ENCODE results near the gene MAN2B1. TPM values are rescaled to one million over a fixed set of nuclear protein-coding genes. Genes with fewer than 3 reads are reported as not detected.

Gene MAN2B1
- total and polyA plus RNA-seq, 2 of the 13 experiments (the other 11 are each of a cell fraction or from before 2014, with no cell fraction given), result 23.6 to 23.8 TPM

DNA sequence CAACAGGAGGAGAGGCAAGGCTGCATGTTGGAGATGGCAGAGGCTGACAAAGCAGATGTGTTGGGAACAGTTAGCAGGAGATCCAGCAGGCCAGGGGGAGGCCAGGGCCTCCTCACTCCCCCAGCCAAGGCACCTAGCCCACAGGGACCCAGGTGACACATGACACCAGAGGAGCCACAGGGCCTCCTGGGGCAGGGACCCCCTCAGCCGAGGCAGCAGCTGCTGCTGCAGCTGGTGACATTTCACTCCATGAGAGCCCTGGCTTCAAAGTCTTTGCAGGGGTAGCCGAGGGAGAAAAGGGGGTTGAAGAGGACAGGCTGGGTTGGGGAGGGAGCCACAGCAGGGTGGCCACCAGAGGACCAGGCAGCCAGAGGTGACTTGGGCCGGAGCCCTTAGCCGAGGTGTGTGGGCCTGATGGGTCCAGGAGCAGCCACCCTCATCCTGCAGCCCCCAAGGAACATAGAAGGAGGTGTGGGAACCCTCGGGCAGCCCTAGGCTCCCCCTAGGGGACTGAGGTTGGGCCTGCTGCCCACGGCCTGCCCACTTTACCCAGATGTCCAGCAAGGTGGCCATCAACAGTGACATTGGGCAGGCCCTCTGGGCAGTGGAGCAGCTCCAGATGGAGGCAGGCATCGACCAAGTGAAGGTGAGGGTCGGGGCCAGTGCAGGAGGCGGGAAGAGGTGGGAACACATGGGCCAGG, 21.1 kb upstream of the MAN2B1 start, which contains the start of gene GNG14:
TSS of gene GNG14 (plus strand) at position 503 of the 701 bp plus-strand sequence. CDS start at position 554, 51 bp downstream.
- FAIRE-seq (no peak), DNase-seq (ENCODE audit: low spot score) (no peak), ATAC-seq (no peak; the same call in 1 of the 3 replicates)
- no TSS peak for BruUV-seq (replicated peaks)
- intact Hi-C loops (cut with micrococcal nuclease; ENCODE audit: unreplicated experiment) (no loop called here), in situ Hi-C loops (cut with HindIII; ENCODE audit: extremely low pct_ligation_motif_present, low pct_unique_long_range_greater_than_20kb) (no loop called here)
- no peak within 1 kb of the TSS for H3K27ac ChIP-seq (ENCODE audit: extremely low read length, insufficient read depth, low read length)
- H3K79me2 ChIP-seq (ENCODE audit: insufficient read depth, low read length), result no peaks in the 10 kb centered on the region
- H3K4me1 ChIP-seq (ENCODE audit: insufficient read depth, low read length), result no peaks in the 10 kb centered on the region
- H3K4me2 ChIP-seq (ENCODE audit: low read depth, low read length), result no peak within 1 kb of the TSS
- 90% methylated on average over 4 of the region's 9 CpGs for WGBS (ENCODE audit: low lambda C conversion rate)
- no peak within 1 kb of the TSS for H3K9ac ChIP-seq (ENCODE audit: insufficient read depth, low read depth, low read length)
- POLR2A ChIA-PET, result no interaction called here
- no peaks in the 10 kb centered on the region; a peak in 1 of 5 replicates for H3K36me3 ChIP-seq (replicated peaks in 1 of 2; ENCODE audit: control insufficient read depth in 1 of 2, insufficient read depth in 2 of 2, low read length in 2 of 2)
- H3K9me3 ChIP-seq (ENCODE audit: low read length), result no peaks in the 10 kb centered on the region
- H3K27me3 ChIP-seq (ENCODE audit: control insufficient read depth in 1 of 2, insufficient read depth in 2 of 2, low read length in 2 of 2), result no peaks in the 10 kb centered on the region
- CTCF ChIA-PET (ENCODE audit: low intra/inter-chr PET ratio, low total read pairs), result no interaction called here
- no peak within 1 kb of the TSS for H2AFZ ChIP-seq (ENCODE audit: low read length)
- no peaks in the 10 kb centered on the region for H4K20me1 ChIP-seq (ENCODE audit: insufficient read depth, low read length)
- TF ChIP-seq AGO2 (optimal IDR thresholded peaks at IDR 0.05; ENCODE audit: low read depth, low read length) (peak; percentile 60), ZNF792 (CRISPR knock-in tag; IDR thresholded peaks at IDR 0.05) (no peak)
- no peak within 1 kb of the TSS for H3K4me3 ChIP-seq (replicated peaks in 1 of 3; ENCODE audit: insufficient read depth in 1 of 3, low read depth in 2 of 3, low read length in 3 of 3)

DNA sequence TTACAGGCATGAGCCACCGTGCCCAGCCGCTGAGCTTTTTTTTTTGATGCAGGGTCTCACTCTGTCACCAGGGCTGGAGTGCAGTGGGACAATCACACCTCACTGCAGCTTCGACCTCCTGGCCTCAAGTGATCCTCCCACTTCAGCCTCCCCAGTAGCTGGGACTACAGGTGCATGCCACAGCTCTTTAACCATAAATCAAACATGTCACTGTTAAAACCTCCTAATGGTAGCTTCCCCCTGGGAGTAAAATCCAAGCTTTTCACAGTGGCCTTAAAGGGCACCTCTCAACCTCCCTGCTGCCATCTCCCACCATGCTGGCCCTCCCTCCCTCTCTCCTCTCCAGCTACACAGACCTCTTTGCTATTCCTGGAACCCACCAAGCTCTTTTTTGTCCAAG, 19.3 kb upstream of the MAN2B1 start:
- no peaks in the 10 kb centered on the region for H3K9me3 ChIP-seq (ENCODE audit: low read length)
- intact Hi-C loops (cut with micrococcal nuclease; ENCODE audit: unreplicated experiment) (no loop called here), in situ Hi-C loops (cut with HindIII; ENCODE audit: extremely low pct_ligation_motif_present, low pct_unique_long_range_greater_than_20kb) (no loop called here)
- BruUV-seq (replicated peaks), result no TSS peak
- no peak for TF ChIP-seq ZNF260 (CRISPR knock-in tag; IDR thresholded peaks at IDR 0.05; ENCODE audit: borderline replicate concordance, low read depth)
- TF ChIP-seq HDAC2 (CRISPR knock-in tag; IDR thresholded peaks at IDR 0.05), result no peak
- TF ChIP-seq, protein P1, sequence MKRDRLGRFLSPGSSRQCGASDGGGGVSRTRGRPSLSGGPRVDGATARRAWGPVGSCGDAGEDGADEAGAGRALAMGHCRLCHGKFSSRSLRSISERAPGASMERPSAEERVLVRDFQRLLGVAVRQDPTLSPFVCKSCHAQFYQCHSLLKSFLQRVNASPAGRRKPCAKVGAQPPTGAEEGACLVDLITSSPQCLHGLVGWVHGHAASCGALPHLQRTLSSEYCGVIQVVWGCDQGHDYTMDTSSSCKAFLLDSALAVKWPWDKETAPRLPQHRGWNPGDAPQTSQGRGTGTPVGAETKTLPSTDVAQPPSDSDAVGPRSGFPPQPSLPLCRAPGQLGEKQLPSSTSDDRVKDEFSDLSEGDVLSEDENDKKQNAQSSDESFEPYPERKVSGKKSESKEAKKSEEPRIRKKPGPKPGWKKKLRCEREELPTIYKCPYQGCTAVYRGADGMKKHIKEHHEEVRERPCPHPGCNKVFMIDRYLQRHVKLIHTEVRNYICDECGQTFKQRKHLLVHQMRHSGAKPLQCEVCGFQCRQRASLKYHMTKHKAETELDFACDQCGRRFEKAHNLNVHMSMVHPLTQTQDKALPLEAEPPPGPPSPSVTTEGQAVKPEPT (CRISPR knock-in tag; IDR thresholded peaks at IDR 0.05; ENCODE audit: low read depth), result no peak
- TF ChIP-seq GTF2F1 (IDR thresholded peaks at IDR 0.05; ENCODE audit: low read length), result no peak
- TF ChIP-seq, protein P2, sequence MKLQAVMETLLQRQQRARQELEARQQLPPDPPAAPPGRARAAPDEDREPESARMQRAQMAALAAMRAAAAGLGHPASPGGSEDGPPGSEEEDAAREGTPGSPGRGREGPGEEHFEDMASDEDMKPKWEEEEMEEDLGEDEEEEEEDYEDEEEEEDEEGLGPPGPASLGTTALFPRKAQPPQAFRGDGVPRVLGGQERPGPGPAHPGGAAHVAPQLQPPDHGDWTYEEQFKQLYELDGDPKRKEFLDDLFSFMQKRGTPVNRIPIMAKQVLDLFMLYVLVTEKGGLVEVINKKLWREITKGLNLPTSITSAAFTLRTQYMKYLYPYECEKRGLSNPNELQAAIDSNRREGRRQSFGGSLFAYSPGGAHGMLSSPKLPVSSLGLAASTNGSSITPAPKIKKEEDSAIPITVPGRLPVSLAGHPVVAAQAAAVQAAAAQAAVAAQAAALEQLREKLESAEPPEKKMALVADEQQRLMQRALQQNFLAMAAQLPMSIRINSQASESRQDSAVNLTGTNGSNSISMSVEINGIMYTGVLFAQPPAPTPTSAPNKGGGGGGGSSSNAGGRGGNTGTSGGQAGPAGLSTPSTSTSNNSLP (IDR thresholded peaks at IDR 0.05; ENCODE audit: low read depth, low read length), result no peak
- TF ChIP-seq, protein P3, sequence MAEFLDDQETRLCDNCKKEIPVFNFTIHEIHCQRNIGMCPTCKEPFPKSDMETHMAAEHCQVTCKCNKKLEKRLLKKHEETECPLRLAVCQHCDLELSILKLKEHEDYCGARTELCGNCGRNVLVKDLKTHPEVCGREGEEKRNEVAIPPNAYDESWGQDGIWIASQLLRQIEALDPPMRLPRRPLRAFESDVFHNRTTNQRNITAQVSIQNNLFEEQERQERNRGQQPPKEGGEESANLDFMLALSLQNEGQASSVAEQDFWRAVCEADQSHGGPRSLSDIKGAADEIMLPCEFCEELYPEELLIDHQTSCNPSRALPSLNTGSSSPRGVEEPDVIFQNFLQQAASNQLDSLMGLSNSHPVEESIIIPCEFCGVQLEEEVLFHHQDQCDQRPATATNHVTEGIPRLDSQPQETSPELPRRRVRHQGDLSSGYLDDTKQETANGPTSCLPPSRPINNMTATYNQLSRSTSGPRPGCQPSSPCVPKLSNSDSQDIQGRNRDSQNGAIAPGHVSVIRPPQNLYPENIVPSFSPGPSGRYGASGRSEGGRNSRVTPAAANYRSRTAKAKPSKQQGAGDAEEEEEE (CRISPR knock-in tag; IDR thresholded peaks at IDR 0.05; ENCODE audit: borderline replicate concordance), result no peak
- TF ChIP-seq SALL2 (CRISPR knock-in tag; IDR thresholded peaks at IDR 0.05), result no peak
- TF ChIP-seq ZNF510 (CRISPR knock-in tag; IDR thresholded peaks at IDR 0.05; ENCODE audit: low read depth), result no peak
- TF ChIP-seq SIX4 (CRISPR knock-in tag; IDR thresholded peaks at IDR 0.05), result no peak
- TF ChIP-seq MLLT10 (CRISPR knock-in tag; IDR thresholded peaks at IDR 0.05), result no peak
- TF ChIP-seq RFXANK (CRISPR knock-in tag; IDR thresholded peaks at IDR 0.05), result no peak
- POLR2A ChIA-PET, result interaction anchor here (1.3 kb wide), 1 partner anchor 11 kb away, joined by 6 read pairs; the partner anchor contains the start of gene FBXW9
- H2AFZ ChIP-seq (ENCODE audit: low read length), result no peak overlapping the region
- H3K9ac ChIP-seq (ENCODE audit: insufficient read depth, low read depth, low read length), result no peak overlapping the region
- no peaks in the 10 kb centered on the region for H4K20me1 ChIP-seq (ENCODE audit: insufficient read depth, low read length)
- H3K4me3 ChIP-seq (replicated peaks in 1 of 3; ENCODE audit: insufficient read depth in 1 of 3, low read depth in 2 of 3, low read length in 3 of 3), result no peak overlapping the region
- H3K4me2 ChIP-seq (ENCODE audit: low read depth, low read length), result no peak overlapping the region
- no peaks in the 10 kb centered on the region; a peak in 1 of 5 replicates for H3K36me3 ChIP-seq (replicated peaks in 1 of 2; ENCODE audit: control insufficient read depth in 1 of 2, insufficient read depth in 2 of 2, low read length in 2 of 2)
- no peaks in the 10 kb centered on the region; the same call in 1 of the 2 replicates for H3K4me1 ChIP-seq (ENCODE audit: insufficient read depth, low read length)
- CTCF ChIA-PET (ENCODE audit: low intra/inter-chr PET ratio, low total read pairs), result no interaction called here
- WGBS (ENCODE audit: low lambda C conversion rate), result 87% methylated on average over 3 of the region's 3 CpGs
- no peak overlapping the region for H3K27ac ChIP-seq (ENCODE audit: extremely low read length, insufficient read depth, low read length)
- H3K79me2 ChIP-seq (ENCODE audit: insufficient read depth, low read length), result no peaks in the 10 kb centered on the region
- DNase-seq (ENCODE audit: low spot score) (no peak), FAIRE-seq (no peak), ATAC-seq (no peak)
- H3K27me3 ChIP-seq (ENCODE audit: control insufficient read depth in 1 of 2, insufficient read depth in 2 of 2, low read length in 2 of 2), result no peaks in the 10 kb centered on the region; a peak in 1 of 5 replicates

Data from HepG2 (cell line).